Endodermal cell (in vitro differentiated cells): Measurements from ENCODE around the gene MXD4. TPM values are rescaled to one million over a fixed set of nuclear protein-coding genes. Genes with fewer than 3 reads are reported as not detected.

Source experiments
- DNase-seq: peaks from one replicate; pipeline ENCODE4 v3.0.0-alpha.2; 2017
- H3K27ac ChIP-seq: 2 replicates; pipeline ENCODE4 v1.5.1; 2013; ENCODE audit warnings: mild to moderate bottlenecking, low read depth, low read length, moderate library complexity
- H3K27me3 ChIP-seq: 2 replicates; pipeline ENCODE4 v1.6.1; 2013; ENCODE audit warnings: mild to moderate bottlenecking, low read length, moderate library complexity; ENCODE audit not compliant: insufficient read depth, control insufficient read depth, poor library complexity, severe bottlenecking
- H3K36me3 ChIP-seq: 2 replicates; pipeline ENCODE4 v1.7.0; 2013; ENCODE audit warnings: mild to moderate bottlenecking, low read length, moderate library complexity; ENCODE audit not compliant: control insufficient read depth, insufficient read depth
- H3K4me1 ChIP-seq: one replicate; pipeline ENCODE4 v1.7.0; 2013; ENCODE audit warnings: low read length; ENCODE audit not compliant: control insufficient read depth, insufficient read depth
- H3K4me3 ChIP-seq: 2 replicates; pipeline ENCODE4 v1.5.1; 2013; ENCODE audit warnings: mild to moderate bottlenecking, low read length, moderate library complexity
- H3K9ac ChIP-seq: 2 replicates; pipeline ENCODE4 v1.6.1; 2013; ENCODE audit warnings: mild to moderate bottlenecking, low read length, moderate library complexity; ENCODE audit not compliant: poor library complexity, severe bottlenecking; ENCODE audit errors: extremely low read depth
- H3K9me3 ChIP-seq: 2 replicates; pipeline ENCODE4 v1.6.1; 2013; ENCODE audit warnings: mild to moderate bottlenecking, low read length, moderate library complexity; ENCODE audit not compliant: control insufficient read depth
- H3K27ac Mint-ChIP-seq: 2 replicates; pipeline ENCODE4 v1.8.0; 2020; ENCODE audit warnings: mixed read lengths
- H3K27me3 Mint-ChIP-seq: 2 replicates; pipeline ENCODE4 v1.8.0; 2021; ENCODE audit warnings: mild to moderate bottlenecking, mixed read lengths; ENCODE audit not compliant: insufficient read depth
- H3K36me3 Mint-ChIP-seq: 2 replicates; pipeline ENCODE4 v1.8.0; 2020; ENCODE audit warnings: low read depth, mixed read lengths
- H3K4me1 Mint-ChIP-seq: 2 replicates; pipeline ENCODE4 v1.8.0; 2020; ENCODE audit warnings: mixed read lengths
- H3K4me3 Mint-ChIP-seq: 2 replicates; pipeline ENCODE4 v1.8.0; 2020; ENCODE audit warnings: mild to moderate bottlenecking, moderate library complexity, mixed read lengths
- H3K9me3 Mint-ChIP-seq: 2 replicates; pipeline ENCODE4 v1.8.0; 2020; ENCODE audit warnings: mild to moderate bottlenecking, mixed read lengths
- CTCF ChIP-seq: fragments of 200-600 bp; sonication (generic); conservative IDR thresholded peaks from 2 replicates; pipeline ENCODE4 v1.5.0; 2021; ENCODE audit warnings: antibody characterized with exemption, mild to moderate bottlenecking
- WGBS, 2 experiments: methylation state at CpG; one replicate each; pipeline versions ENCODE4 v1.1.5 to v1.1.7; 2013; ENCODE audit warnings: missing lambda C conversion rate in 2 of 2, mixed read lengths in 1 of 2; ENCODE audit not compliant: insufficient coverage in 1 of 2, insufficient read length in 1 of 2; 5-methylcytosine and 5-hydroxymethylcytosine counted together
- total RNA-seq, 2 donors: library from RNA; stranded (reverse); fragmentation: NEBNext Ultra II Directional in 1 of 2; extraction: Animal tissue kit (Norgen Biotek cat#: 25700) in 1 of 2; gene quantifications; 2 replicates in 1 of 2; 3 replicates in 1 of 2; pipeline ENCODE4 v1.2.1, GENCODE V29; 2021

Gene MXD4
- total RNA-seq, 2 donors from 2014 or later: 46.0 to 78.8 TPM

GRCh38 chr4:2298532-2298991 is 36.7 kb upstream of the MXD4 start:
- H3K4me3 ChIP-seq: no peak overlapping the region
- no peak overlapping the region for H3K9ac ChIP-seq
- DNase-seq: peak; percentile 43
- Mint-ChIP-seq H3K27ac (no peak overlapping the region), H3K27me3 (peaks cover 3% of the 10 kb centered on the region), H3K36me3 (no peaks in the 10 kb centered on the region), H3K4me1 (no peaks in the 10 kb centered on the region), H3K9me3 (peaks cover 21% of the 10 kb centered on the region), H3K4me3 (no peak overlapping the region)
- no peak overlapping the region for H3K27ac ChIP-seq
- H3K9me3 ChIP-seq: no peaks in the 10 kb centered on the region
- no peak for TF ChIP-seq CTCF
- no peaks in the 10 kb centered on the region for H3K4me1 ChIP-seq
- H3K36me3 ChIP-seq: no peaks in the 10 kb centered on the region
- no peaks in the 10 kb centered on the region for H3K27me3 ChIP-seq
- WGBS, 2 experiments: 91 to 92% methylated on average over 12 to 23 of the region's 23 CpGs

GRCh38 chr4:2297606-2298531 is 36.0 kb upstream of the MXD4 start:
- no peaks in the 10 kb centered on the region for H3K9me3 ChIP-seq
- no peaks in the 10 kb centered on the region for H3K36me3 ChIP-seq
- DNase-seq: no peak
- Mint-ChIP-seq H3K4me3 (no peak overlapping the region), H3K36me3 (no peaks in the 10 kb centered on the region), H3K9me3 (peaks cover 21% of the 10 kb centered on the region), H3K27ac (no peak overlapping the region), H3K4me1 (no peaks in the 10 kb centered on the region), H3K27me3 (peaks cover 3% of the 10 kb centered on the region)
- no peak overlapping the region for H3K4me3 ChIP-seq
- no peak overlapping the region for H3K27ac ChIP-seq
- H3K27me3 ChIP-seq: no peaks in the 10 kb centered on the region
- H3K9ac ChIP-seq: no peak overlapping the region
- no peak for TF ChIP-seq CTCF
- WGBS, 2 experiments: 92 to 93% methylated on average over 36 to 40 of the region's 40 CpGs
- H3K4me1 ChIP-seq: no peaks in the 10 kb centered on the region

GRCh38 chr4:2296631-2297601 is 35.0 kb upstream of the MXD4 start:
- Mint-ChIP-seq H3K4me3 (no peak overlapping the region), H3K36me3 (no peaks in the 10 kb centered on the region), H3K27me3 (peaks cover 3% of the 10 kb centered on the region), H3K9me3 (peaks cover 14% of the 10 kb centered on the region), H3K27ac (no peak overlapping the region), H3K4me1 (no peaks in the 10 kb centered on the region)
- WGBS, 2 experiments: 89 to 90% methylated on average over 27 to 37 of the region's 37 CpGs
- Histone ChIP-seq H3K27me3 (no peaks in the 10 kb centered on the region), H3K4me1 (no peaks in the 10 kb centered on the region), H3K9me3 (no peaks in the 10 kb centered on the region), H3K36me3 (no peaks in the 10 kb centered on the region), H3K27ac (no peak overlapping the region), H3K9ac (no peak overlapping the region), H3K4me3 (no peak overlapping the region)
- TF ChIP-seq CTCF: no peak
- peak; percentile 49 for DNase-seq
